Stimulated activated CD4-positive, alpha-beta T cell treated with anti-CD3 and anti-CD28 coated beads, Interleukin-2, amount 100 ng/mL, for 4 hours (primary cell): ENCODE data around the gene SEMA4D.

Source experiments
- DNase-seq: peaks from one replicate; pipeline ENCODE4 v3.0.0-alpha.2; 2020; ENCODE audit warnings: low read depth

SEMA4D gene

GRCh38 chr9:89465001-89465451, 32.9 kb downstream of the SEMA4D start:
- DNase-seq: no peak

GRCh38 chr9:89464300-89464901, 33.5 kb downstream of the SEMA4D start:
- no peak for DNase-seq

DNA sequence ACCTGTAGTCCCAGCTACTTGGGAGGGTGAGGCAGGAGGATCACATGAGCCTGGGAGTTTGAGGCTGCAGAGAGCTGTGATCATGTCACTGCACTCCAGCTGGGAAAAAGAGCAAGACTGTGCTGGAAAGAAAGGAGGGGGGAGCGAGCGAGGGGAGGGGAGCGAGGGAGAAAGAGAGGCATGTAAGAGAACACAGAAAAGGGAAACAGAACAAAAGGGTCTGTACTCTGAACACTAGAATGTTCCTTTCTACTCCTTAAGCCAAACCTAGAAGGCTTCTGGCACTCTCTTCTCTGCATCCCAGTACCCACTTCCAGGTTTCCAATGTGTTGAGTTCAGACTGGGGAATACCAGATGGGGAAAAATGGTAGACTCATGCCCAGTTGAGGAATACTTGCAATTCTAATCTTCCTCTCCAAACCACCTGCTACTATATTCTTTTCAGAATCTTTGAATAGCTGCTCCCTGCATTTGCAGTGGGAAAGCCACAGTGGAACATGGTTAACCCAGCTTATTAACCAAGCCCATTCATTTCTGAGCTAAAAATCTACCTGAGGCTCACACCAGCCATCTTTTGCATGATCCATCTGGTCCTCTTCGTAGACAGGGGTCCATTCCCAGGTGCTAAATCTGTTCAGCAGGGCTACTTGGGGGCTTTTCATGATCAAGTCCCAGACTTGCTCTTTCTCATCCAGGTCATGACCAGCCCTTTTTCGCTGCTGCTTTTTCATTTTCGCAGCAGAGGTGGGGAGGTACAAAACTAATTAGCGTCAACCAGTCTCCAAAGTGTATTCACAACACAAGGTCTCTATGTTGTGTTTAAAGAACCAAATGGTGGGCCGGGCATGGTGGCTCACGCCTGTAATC, 34.9 kb downstream of the SEMA4D start:
- no peak for DNase-seq

DNA sequence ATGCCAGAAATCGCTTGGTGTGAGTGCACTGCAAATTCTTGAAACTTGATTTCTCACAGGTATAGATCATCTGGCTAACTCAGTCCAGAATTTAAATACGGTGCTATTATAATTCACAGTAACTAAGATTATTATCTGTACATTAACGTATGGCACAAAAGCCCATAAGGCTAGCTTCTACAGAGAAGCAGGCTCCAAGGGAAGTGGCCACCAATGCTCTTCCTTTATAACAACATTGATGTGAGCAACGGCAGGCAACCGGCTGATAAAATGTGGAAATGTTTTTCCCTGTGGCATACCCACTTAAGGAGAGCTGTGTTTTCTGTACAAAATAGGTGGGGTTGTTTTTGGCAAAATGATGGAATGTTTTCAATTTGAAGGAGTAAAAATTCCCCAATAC, 35.7 kb downstream of the SEMA4D start:
- no peak for DNase-seq

DNA sequence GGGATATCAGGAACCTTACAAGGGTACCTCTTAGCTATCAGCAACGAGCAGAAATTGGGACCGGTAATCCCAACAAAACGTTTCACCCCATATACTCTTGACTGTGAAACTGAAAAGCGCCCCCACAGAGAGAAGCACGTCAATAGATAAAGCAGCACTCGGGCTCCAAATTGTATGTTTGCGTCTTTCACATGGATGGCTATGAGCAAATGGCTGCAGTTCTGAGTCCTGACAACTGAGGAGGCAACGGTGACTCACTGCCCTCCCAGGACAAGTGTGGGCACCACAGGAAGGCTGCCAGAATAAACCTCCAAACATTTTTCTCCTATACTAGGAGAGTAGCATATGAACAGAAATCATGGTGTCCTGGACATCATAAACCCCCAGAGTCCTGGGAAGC, 36.6 kb downstream of the SEMA4D start:
- no peak for DNase-seq

DNA sequence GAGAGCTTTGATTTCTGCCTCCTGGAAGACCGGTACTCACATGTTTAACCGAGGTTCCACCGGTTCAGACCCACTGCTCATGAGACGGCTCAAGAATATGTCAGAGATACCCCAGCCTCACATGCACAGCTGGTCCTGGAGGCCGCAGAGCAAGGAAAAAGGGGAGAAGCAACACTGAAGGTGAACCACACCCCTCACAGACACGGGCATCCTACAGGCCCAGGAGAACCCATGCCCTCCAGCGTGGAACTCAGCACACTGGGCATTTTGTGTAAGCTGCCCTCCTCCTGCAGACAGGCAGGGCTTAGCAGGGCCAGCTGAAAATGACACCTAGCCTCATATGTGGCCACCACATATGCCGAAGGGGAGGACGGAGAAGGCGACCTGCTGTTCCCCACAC, 37.4 kb downstream of the SEMA4D start:
- no peak for DNase-seq

DNA sequence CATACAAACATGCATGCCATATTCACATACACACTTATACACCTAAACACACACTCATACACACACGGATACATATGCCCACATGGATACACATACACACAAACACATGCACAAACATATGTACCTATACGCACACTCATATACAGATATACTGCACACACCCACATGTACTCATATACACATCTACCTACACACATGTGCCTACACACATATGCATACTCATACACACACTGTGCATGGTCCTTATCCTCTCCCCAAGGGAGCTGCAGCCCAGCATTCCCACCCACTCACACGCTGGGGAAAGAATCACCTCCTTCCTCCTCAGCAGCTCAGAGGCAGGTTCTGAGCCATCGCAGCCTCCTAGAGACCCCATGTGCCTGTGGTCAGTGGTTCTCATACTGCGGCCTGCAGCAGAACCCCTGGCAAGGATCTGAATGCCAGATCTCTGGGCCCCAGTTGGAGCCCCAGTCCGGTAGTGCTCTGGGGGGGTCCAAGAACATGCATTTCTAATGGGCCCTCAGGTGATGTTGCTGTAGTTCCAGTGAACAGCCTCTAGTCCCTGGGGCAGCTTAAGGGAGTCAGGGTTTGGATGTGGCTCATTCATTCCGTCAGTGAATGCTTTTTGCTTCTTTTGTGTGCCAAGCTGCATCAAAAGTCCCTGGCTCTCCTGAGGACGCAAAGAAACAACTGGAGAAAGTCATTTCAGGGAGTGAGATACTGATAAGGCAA, 39.0 kb downstream of the SEMA4D start:
- DNase-seq: no peak

GRCh38 chr9:89457376-89457855, 40.5 kb downstream of the SEMA4D start:
- no peak for DNase-seq

DNA sequence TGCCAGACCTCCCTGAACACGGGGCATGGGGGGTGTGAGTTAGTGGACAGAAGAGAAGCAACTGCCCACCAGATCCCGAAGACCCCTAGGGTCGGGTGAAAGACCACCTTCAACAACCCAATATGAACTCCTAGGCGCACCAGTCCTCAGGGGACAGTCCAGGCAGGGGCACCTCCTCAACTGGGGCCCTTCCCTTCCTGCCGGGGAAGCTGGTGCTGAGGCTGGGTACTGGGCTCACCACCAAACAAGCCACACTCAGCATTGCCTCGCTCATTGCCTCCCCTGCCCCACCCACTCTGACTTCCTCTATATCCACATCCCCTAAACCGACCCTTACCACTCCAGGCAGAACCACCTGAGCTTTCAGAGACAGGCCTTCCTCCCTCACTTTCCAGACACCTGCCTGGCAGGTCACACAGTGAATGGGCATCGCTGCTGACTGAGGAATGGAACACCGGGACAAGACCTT, 42.5 kb downstream of the SEMA4D start:
- DNase-seq: no peak

DNA sequence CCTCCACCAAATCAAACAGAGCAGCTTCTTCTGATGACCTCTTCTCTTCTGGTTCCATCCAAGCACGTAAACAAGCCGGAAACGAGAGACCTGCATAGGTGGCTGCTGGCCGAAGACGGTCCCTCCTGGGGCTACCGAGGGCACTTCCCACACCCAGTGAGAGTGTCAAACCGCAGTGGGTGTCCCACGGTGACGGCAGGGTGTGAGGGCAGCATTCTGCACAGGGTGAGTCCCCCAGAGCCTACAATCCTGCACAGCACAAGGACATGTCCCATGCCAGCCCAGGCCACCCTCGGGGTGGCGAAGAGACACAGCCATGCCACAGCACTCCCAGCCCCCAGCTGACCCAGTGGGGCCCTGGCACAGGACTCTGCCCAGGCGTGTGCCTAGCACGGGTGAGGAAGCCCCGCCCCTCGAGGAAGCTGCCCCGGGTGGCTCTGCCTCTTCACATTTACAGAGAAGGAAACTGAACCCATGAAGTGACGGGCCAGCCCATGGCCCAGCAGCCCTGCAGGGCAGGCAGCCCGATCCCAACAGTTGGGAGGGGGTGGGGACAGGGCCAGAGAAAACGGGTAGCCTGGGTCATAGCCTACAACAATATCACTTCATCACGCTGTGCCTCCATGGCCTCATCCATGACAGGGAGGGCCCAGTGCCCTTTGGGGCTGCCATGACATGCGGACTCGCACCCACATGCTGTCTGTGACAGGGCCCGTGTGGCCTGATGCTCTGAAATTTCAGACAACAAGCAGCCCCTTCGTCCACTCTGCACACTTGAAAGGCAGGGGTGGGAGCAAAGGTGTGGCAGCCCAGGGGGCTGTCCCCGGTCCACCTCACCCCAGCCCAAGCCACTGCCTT, 43.2 kb downstream of the SEMA4D start:
- no peak for DNase-seq

DNA sequence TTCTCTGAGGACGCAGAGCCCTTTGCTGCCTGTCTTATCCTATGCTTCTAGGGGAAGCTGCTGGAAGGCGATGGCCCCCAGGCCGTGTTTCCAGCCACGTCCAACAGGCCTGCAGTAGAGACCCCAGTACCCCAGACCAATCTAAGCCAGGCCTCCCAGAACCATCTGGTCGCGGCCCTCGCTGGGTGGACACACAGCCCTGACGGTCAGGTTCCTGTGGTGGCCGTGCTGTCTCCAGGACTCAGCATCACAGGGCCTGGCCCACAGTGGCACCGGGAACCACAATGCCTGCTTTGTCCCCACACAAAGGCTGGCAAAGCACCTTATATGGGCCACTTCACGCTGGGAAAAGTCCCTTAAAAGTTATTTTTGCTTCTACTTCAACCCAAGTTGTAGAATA, 44.5 kb downstream of the SEMA4D start:
- no peak for DNase-seq

GRCh38 chr9:89452561-89452960, 45.4 kb downstream of the SEMA4D start:
- DNase-seq: no peak

GRCh38 chr9:89450213-89450612, 47.7 kb downstream of the SEMA4D start:
- DNase-seq: no peak

DNA sequence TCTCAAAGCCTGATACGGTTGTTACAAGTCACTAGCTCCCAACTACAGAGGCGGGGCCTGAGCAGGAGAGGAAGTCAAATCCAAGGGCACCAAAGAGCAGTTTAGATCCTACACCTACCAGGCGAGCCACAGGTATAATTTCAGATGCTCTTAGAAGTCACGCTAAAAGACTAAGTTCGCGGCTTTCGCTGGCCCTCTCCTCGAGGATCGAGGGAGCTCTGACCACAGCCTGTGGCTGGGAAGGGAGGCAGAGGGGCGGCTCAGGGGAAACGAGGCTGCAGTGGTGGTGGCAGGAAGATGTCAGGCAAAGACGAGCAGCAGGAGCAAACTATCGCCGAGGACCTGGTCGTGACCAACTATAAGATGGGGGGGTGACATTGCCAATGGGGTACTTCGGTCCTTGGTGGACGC, 48.6 kb downstream of the SEMA4D start:
- DNase-seq: no peak

GRCh38 chr9:89448821-89449220, 49.1 kb downstream of the SEMA4D start:
- DNase-seq: no peak

DNA sequence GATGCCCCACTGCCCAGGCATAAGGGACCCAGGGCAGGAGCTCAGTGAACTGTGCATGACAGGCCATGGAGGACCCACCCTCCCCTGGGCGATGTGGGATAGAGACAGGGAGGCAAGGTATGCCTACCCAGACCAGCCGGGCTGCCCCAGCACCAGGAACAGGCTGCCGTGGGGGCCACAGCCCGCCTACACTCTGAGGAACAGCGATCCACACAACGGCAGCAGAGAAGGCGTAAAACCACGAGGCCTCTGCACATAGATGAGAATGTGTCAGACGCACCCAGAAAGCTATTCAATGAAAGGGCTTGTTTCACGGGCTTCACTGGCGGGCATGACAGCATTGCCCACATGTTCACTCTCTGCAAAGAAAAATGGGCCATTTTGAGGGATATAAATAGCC, 49.5 kb downstream of the SEMA4D start:
- DNase-seq: peak; percentile 48

DNA sequence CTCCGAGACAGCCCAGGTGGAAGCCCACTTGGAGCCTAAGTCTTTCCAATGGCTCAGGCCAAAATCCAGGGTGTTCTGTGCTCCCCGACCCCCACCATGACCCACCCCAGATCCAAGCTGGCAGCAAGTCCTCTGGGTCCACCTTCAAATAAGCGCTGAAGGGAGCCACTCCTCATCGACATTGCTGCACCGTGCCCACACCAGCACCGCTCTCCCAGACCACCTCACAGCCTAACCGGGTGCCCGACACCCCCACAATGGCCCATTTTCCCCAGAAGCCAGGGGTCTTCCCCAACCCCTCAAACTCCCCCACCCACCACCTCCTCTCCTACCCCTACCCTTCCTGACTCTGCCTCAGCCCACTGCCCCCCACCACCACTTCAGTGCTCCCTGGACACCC, 50.5 kb downstream of the SEMA4D start:
- no peak for DNase-seq

DNA sequence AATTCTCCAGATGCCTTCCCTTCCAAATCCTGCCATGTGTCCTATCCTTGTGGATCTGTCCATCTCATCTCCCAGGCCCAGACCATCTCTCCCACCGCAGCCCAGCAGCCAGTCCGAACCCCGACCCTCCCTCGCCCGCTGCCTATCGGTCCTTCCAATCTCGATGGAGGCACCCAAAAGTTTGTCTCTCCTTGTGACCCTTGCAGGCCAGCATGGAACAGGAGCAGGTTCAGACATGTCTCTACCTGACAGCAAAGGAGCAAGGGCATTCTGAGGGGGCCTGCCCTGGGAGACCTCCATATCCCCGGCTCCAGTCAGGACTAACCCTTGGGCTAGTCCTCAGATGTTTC, 51.0 kb downstream of the SEMA4D start:
- no peak for DNase-seq

- DNase-seq: no peak
These were observed 51.5 kb downstream of the SEMA4D start for GRCh38 chr9:89446261-89446960.

DNA sequence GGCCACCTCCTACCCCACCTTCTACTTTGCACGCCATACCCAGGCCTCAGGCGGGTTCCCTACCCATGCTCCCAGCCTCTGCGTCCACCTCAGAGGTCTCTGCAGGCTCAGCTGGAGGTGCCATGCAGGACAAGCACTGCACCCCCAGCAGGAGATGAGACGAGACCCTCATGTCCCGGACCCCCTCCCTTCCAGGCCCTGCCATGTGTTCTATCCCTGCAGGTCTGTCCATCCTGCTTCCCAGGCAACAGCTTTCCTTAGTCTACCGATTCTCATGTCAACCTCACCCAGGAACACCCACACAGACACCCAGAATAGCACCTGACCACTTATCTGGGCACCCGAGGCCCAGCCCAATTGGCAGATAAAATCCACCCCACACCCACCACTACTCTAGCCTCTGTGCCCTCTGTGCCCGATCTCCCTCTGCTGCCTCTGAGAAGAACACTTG, 52.1 kb downstream of the SEMA4D start:
- DNase-seq: no peak
